Kidney (tissue), 14 donors: ENCODE measurements around the gene PHLDB3. TPM values are rescaled to one million over a fixed set of nuclear protein-coding genes. Genes with fewer than 3 reads are reported as not detected.

ENCODE experiments used
- DNase-seq, 5 donors: peaks; one replicate each; pipeline ENCODE4 v3.0.0-alpha.2; 2013 to 2020
- FAIRE-seq: peaks from 2 replicates; lab custom pipeline; 2012; peaks lifted over from hg19 to GRCh38; lab: Jason Lieb, UNC
- H3K27ac ChIP-seq, 2 donors: one replicate each; pipeline ENCODE4 v1.7.0; 2013; ENCODE audit warnings: low read depth in 2 of 2, low read length in 2 of 2, inconsistent platforms in 1 of 2
- H3K27me3 ChIP-seq: one replicate; pipeline ENCODE4 v1.7.1; 2013; ENCODE audit warnings: low read length, inconsistent platforms; ENCODE audit not compliant: control insufficient read depth, insufficient read depth
- H3K36me3 ChIP-seq, 3 donors: one replicate each; pipeline versions ENCODE4 v1.7.0 to v1.7.1; 2013; ENCODE audit warnings: low read length in 3 of 3, control low read depth in 1 of 3, inconsistent platforms in 1 of 3; ENCODE audit not compliant: insufficient read depth in 3 of 3, control insufficient read depth in 2 of 3
- H3K4me1 ChIP-seq, 3 donors: one replicate each; pipeline versions ENCODE4 v1.7.0 to v1.7.1; 2013; ENCODE audit warnings: low read length in 3 of 3, inconsistent platforms in 1 of 3, low read depth in 1 of 3; ENCODE audit not compliant: control insufficient read depth in 2 of 3, insufficient read depth in 2 of 3
- H3K4me3 ChIP-seq, 3 donors: one replicate each; pipeline versions ENCODE4 v1.7.0 to v1.8.1; 2013; ENCODE audit warnings: low read length in 3 of 3, control low read depth in 1 of 3, inconsistent platforms in 1 of 3
- H3K9ac ChIP-seq, 3 donors: one replicate each; pipeline versions ENCODE4 v1.7.0 to v1.7.1; 2013; ENCODE audit warnings: low read length in 3 of 3, control low read depth in 1 of 3, inconsistent platforms in 1 of 3
- H3K9me3 ChIP-seq, 3 donors: one replicate each; pipeline versions ENCODE4 v1.7.0 to v1.7.1; 2013; ENCODE audit warnings: low read length in 3 of 3, control low read depth in 1 of 3, inconsistent platforms in 1 of 3; ENCODE audit not compliant: control insufficient read depth in 2 of 3, insufficient read depth in 1 of 3
- intact Hi-C: fragments of 100-400 bp; cut with DNase I; formaldehyde crosslinking; loops from one replicate; pipeline ENCODE4 v1.11.1; 2022
- polyA plus RNA-seq: library from polyadenylated mRNA; stranded (reverse); fragments of 350-450 nt; fragmentation: Illumina TruSeq; extraction: RNeasy Lipid Tissue Mini Kit (QIAGEN cat#74804); gene quantifications from one replicate; pipeline ENCODE4 v1.2.3, GENCODE V29; 2014; ENCODE audit warnings: low read depth, low replicate concordance; ENCODE audit not compliant: insufficient read depth
- total RNA-seq: library from RNA; stranded (reverse); fragmentation: NEBNext Ultra II Directional; extraction: Animal tissue kit (Norgen Biotek cat#: 25700); gene quantifications from one replicate; pipeline ENCODE4 v1.2.1, GENCODE V29; 2021
- TF ChIP-seq, protein P1 (sequence below): IDR thresholded peaks from 3 replicates; pipeline ENCODE4 v1.5.1; 2012; ENCODE audit warnings: mild to moderate bottlenecking, moderate library complexity, borderline replicate concordance; ENCODE audit not compliant: insufficient read depth; ENCODE audit errors: extremely low read depth
- donor health status: control.
- donor health status: control.
- donor health status: control.
- donor health status: control.
- donor health status: control.
- donor health status: DM: yes; HTN: yes; CAD: no.
- donor health status: Normal renal cell carcinoma (clear cell type).

The PHLDB3 gene
- total and polyA plus RNA-seq, 2 donors from 2014 or later = 8.2 to 10.8 TPM

DNA sequence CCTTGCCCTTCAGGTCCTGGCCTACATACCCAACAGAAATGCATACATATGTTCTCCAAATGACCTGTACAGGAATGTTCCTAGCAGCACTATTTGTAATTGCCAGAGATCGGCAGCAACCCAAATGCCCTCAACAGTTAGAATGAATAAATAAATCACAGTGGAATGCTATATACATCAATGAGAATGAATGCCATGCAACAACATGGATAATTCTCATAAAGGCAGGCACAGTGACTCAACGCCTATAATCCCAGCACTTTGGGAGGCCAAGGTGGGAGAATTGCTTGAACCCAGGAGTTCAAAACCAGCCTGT, 71.2 kb downstream of the PHLDB3 start:
- TF ChIP-seq, protein P1, sequence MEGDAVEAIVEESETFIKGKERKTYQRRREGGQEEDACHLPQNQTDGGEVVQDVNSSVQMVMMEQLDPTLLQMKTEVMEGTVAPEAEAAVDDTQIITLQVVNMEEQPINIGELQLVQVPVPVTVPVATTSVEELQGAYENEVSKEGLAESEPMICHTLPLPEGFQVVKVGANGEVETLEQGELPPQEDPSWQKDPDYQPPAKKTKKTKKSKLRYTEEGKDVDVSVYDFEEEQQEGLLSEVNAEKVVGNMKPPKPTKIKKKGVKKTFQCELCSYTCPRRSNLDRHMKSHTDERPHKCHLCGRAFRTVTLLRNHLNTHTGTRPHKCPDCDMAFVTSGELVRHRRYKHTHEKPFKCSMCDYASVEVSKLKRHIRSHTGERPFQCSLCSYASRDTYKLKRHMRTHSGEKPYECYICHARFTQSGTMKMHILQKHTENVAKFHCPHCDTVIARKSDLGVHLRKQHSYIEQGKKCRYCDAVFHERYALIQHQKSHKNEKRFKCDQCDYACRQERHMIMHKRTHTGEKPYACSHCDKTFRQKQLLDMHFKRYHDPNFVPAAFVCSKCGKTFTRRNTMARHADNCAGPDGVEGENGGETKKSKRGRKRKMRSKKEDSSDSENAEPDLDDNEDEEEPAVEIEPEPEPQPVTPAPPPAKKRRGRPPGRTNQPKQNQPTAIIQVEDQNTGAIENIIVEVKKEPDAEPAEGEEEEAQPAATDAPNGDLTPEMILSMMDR = no peak
- intact Hi-C loops = no loop called here
- H3K27ac ChIP-seq = no peak overlapping the region
- H3K9ac ChIP-seq = no peak overlapping the region
- no peaks in the 10 kb centered on the region for H3K9me3 ChIP-seq
- FAIRE-seq (no peak), DNase-seq (no peak)
- H3K36me3 ChIP-seq = no peaks in the 10 kb centered on the region
- H3K4me1 ChIP-seq = no peaks in the 10 kb centered on the region
- H3K27me3 ChIP-seq = no peaks in the 10 kb centered on the region
- H3K4me3 ChIP-seq = no peak overlapping the region

DNA sequence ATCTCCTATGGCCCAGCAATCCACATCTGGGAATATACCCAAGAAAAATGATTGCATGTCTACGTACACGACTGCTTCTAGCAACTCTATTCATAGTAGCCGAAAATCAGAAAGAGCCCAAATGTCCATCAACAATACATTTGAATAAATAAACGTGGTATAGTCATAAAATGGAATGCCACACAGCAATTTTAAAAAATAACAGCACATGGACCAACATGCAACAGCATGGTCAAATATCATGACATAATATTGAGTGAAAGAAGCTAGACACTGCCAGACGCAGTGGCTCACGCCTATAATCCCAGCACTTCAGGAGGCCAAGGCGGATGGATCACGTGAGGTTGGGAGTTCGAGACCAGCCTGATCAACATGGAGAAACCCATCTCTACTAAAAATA, 73.6 kb downstream of the PHLDB3 start:
- H3K4me1 ChIP-seq = no peaks in the 10 kb centered on the region
- H3K9ac ChIP-seq = no peak overlapping the region
- H3K27me3 ChIP-seq = no peaks in the 10 kb centered on the region
- DNase-seq = no peak
- TF ChIP-seq, protein P1 = no peak
- intact Hi-C loops = no loop called here
- FAIRE-seq = no peak
- H3K27ac ChIP-seq = no peak overlapping the region
- no peaks in the 10 kb centered on the region for H3K9me3 ChIP-seq
- H3K36me3 ChIP-seq = no peaks in the 10 kb centered on the region
- H3K4me3 ChIP-seq = no peak overlapping the region

DNA sequence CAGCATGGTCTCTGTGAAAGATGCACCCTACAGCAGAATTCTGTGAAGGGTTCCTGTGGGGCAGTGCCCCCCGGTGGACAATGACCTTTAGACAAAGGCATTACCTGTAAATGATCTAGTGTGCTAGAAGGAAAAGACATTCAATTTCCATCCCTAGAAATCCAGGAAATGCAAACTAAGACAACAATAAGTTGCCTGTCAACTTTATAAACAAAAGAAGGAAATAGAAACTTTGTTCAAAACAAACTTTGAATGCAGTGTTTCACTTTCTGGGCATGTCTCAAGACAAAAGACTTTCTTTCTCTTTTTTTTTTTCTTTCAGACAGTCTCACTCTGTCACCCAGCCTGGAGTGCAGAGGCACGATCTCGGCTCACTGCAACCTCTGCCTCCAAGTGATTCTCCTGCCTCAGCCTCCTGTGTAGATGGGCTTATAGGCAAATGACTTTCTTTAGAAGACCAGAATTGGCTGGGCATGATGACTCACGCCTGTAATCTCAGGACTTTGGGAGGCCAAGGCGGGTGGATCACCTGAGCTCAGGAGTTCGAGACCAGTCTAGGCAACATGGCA, 74.3 kb downstream of the PHLDB3 start:
- TF ChIP-seq, protein P1 = peak; percentile 9
- Histone ChIP-seq H3K4me3 (no peak overlapping the region), H3K9me3 (no peaks in the 10 kb centered on the region), H3K36me3 (no peaks in the 10 kb centered on the region), H3K27me3 (no peaks in the 10 kb centered on the region), H3K4me1 (peaks cover 0 to 4% (median 0%) of the 10 kb centered on the region in 3 donors), H3K27ac (no peak overlapping the region), H3K9ac (no peak overlapping the region)
- FAIRE-seq (no peak), DNase-seq (no peak)
- intact Hi-C loops = no loop called here

DNA sequence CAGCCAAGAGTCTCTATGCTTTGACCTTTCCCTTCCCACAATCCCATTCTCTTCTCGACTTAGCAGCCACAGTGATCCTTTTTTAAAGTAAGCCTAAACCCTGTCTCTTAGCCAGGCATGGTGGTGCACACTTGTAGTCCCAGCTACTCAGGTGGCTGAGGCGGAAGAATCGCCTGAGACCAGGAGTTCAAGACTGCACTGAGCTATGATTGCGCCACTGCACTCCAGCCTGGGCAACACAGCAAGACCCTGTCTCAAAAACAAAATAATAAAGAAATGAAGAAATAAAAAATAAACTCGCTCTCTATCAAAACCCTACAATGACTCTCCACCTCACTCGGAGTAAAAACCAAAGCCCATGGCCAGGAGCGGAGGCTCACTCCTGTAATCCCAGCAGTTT, 75.2 kb downstream of the PHLDB3 start:
- H3K4me3 ChIP-seq = no peak overlapping the region
- intact Hi-C loops = no loop called here
- FAIRE-seq (no peak), DNase-seq (no peak)
- no peaks in the 10 kb centered on the region for H3K27me3 ChIP-seq
- no peaks in the 10 kb centered on the region for H3K36me3 ChIP-seq
- no peak overlapping the region for H3K27ac ChIP-seq
- peaks cover 0 to 4% (median 0%) of the 10 kb centered on the region in 3 donors for H3K4me1 ChIP-seq
- no peak overlapping the region for H3K9ac ChIP-seq
- H3K9me3 ChIP-seq = no peaks in the 10 kb centered on the region
- TF ChIP-seq, protein P1 = no peak
